GM21786 (cell line): Measurements from ENCODE around the gene MALSU1.

Experiments
- ATAC-seq: cut with Tn5 transposase; IDR thresholded peaks from one replicate; pipeline ENCODE4 v1.9.1; 2021; ENCODE audit not compliant: unreplicated experiment

The MALSU1 gene

GRCh38 chr7:23298885-23299769 is at the start of gene MALSU1:
MALSU1 (plus strand) TSS chr7:23299339; CDS start chr7:23299353, 14 bp downstream.
- ATAC-seq: peak; percentile 100

- no peak for ATAC-seq
Observed at GRCh38 chr7:23249486-23249885, 49.7 kb upstream of the MALSU1 start.

- ATAC-seq: no peak
Observed at GRCh38 chr7:23254051-23254681, 45.0 kb upstream of the MALSU1 start.

- ATAC-seq: no peak
Observed at GRCh38 chr7:23256731-23257130, 42.4 kb upstream of the MALSU1 start.

GRCh38 chr7:23260371-23260770 is 38.8 kb upstream of the MALSU1 start:
- ATAC-seq: no peak

GRCh38 chr7:23261843-23262452 is 37.2 kb upstream of the MALSU1 start:
- peak; percentile 86 for ATAC-seq

GRCh38 chr7:23264916-23265458 is 34.2 kb upstream of the MALSU1 start:
- ATAC-seq: no peak

GRCh38 chr7:23266918-23267317 is 32.2 kb upstream of the MALSU1 start:
- ATAC-seq: no peak

- no peak for ATAC-seq
Observed at GRCh38 chr7:23267357-23267756, 31.8 kb upstream of the MALSU1 start.

- no peak for ATAC-seq
Observed at GRCh38 chr7:23268167-23268566, 31.0 kb upstream of the MALSU1 start.

- ATAC-seq: no peak
Observed at GRCh38 chr7:23268746-23269145, 30.4 kb upstream of the MALSU1 start.

- ATAC-seq: no peak
Observed at GRCh38 chr7:23272275-23272674, 26.9 kb upstream of the MALSU1 start.

GRCh38 chr7:23273141-23273599 is 26.0 kb upstream of the MALSU1 start:
- ATAC-seq: peak; percentile 95

GRCh38 chr7:23275912-23276311 is 23.2 kb upstream of the MALSU1 start:
- ATAC-seq: no peak

- no peak for ATAC-seq
Observed at GRCh38 chr7:23276376-23276775, 22.8 kb upstream of the MALSU1 start.

GRCh38 chr7:23276947-23277346 is 22.2 kb upstream of the MALSU1 start:
- no peak for ATAC-seq

- peak; percentile 33 for ATAC-seq
Observed at GRCh38 chr7:23277359-23277989, 21.7 kb upstream of the MALSU1 start.

- ATAC-seq: no peak
Observed at GRCh38 chr7:23279819-23280525, 19.2 kb upstream of the MALSU1 start.

GRCh38 chr7:23283086-23283485 is 16.1 kb upstream of the MALSU1 start:
- ATAC-seq: no peak

GRCh38 chr7:23284871-23285270 is 14.3 kb upstream of the MALSU1 start:
- ATAC-seq: no peak
